ENCODE results near the gene AQP4. TPM values are rescaled to one million over a fixed set of nuclear protein-coding genes. Genes with fewer than 3 reads are reported as not detected.

Gene AQP4
- total RNA-seq, 2 experiments from 2014 or later, result not detected

DNA sequence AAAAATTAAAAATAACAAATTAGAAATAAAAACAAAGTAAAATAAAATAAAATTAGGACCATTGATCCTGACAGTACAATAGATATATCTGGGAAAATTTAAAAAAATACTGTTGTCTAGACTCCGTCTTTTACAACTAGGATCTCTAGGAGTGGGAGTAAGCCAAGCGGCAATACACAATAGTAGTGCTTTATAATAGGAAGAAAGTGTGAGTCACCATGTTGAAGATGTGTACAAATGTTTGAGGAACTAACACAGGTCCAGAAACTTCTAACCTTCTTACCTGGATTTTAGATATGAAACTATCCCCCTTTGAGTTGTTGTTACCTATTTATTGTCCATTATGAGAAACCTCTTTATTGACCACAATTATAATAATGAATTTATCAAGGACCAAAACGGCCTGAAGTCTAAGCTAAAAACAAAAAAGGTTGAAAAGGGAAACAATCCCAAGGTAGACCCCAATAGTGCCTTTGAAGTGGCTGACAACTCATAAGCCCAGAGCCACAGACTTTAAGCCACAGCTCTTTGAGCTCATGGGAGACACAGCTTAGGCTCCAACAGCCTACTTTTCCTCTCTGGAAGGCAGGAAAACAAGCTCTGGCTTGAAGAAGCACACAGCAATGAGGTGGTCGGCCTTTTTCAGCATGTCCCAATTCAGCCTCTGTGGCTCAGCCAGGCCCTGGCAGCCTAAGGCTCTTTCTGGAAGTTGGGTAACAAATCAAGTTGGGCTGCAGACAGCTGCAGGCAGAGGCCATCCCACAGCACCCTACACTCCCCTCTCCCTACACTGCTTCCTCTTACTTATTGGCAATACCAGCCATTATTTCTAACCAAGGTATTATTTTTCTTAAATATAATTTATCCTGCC, 62.9 kb downstream of the AQP4 start:
- CTCF ChIA-PET, result interaction anchor here (0.9 kb wide), 1 partner anchor 14 kb away, joined by 3 read pairs; no protein-coding TSS in a partner anchor
- TF ChIP-seq, protein P1, sequence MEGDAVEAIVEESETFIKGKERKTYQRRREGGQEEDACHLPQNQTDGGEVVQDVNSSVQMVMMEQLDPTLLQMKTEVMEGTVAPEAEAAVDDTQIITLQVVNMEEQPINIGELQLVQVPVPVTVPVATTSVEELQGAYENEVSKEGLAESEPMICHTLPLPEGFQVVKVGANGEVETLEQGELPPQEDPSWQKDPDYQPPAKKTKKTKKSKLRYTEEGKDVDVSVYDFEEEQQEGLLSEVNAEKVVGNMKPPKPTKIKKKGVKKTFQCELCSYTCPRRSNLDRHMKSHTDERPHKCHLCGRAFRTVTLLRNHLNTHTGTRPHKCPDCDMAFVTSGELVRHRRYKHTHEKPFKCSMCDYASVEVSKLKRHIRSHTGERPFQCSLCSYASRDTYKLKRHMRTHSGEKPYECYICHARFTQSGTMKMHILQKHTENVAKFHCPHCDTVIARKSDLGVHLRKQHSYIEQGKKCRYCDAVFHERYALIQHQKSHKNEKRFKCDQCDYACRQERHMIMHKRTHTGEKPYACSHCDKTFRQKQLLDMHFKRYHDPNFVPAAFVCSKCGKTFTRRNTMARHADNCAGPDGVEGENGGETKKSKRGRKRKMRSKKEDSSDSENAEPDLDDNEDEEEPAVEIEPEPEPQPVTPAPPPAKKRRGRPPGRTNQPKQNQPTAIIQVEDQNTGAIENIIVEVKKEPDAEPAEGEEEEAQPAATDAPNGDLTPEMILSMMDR (IDR thresholded peaks at IDR 0.05), result no peak
- no peak for DNase-seq
- no peak overlapping the region for H3K27ac Mint-ChIP-seq
- no peak overlapping the region for H3K4me3 Mint-ChIP-seq
- no peak for ATAC-seq
- intact Hi-C loops (cut with micrococcal nuclease), result no loop called here
- H3K36me3 Mint-ChIP-seq (ENCODE audit: low read depth), result no peaks in the 10 kb centered on the region
- peaks cover 7% of the 10 kb centered on the region for H3K9me3 Mint-ChIP-seq
- POLR2A ChIA-PET, result no interaction called here
- no peaks in the 10 kb centered on the region for H3K4me1 Mint-ChIP-seq (ENCODE audit: low read depth)
- no peaks in the 10 kb centered on the region for H3K27me3 Mint-ChIP-seq

Measured in activated CD8-positive, alpha-beta T cell treated with anti-CD3 and anti-CD28 coated beads for 36 hours (primary cell).